ENCODE measurements around the gene CXCR6. TPM values are rescaled to one million over a fixed set of nuclear protein-coding genes. Genes with fewer than 3 reads are reported as not detected.

The CXCR6 gene
- total RNA-seq, 1 donor from 2014 or later, result 15.2 TPM

DNA sequence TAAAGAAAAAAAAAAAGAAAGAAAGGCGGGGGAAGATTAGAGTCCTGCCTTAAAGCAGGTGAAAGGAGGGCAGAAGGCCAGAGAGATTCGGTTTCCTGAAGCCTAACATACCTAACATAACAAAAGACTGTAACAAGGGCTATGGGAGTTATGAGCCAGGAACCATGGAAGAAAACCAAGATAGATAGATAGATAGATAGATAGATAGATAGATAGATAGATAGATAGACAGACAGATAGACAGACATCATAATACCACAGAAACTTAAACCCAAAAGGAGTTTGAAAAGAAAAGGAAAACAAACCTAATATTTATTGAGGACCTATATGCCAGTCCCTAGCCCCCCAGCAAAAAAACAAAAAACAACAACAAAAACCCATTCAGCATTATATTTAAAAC is 54.7 kb downstream of the CXCR6 start:
- no peak for DNase-seq
- peaks cover 31% of the 10 kb centered on the region for H3K4me1 Mint-ChIP-seq
- intact Hi-C loops (cut with micrococcal nuclease), result no loop called here
- H3K4me3 Mint-ChIP-seq, result no peak overlapping the region
- peaks cover 16% of the 10 kb centered on the region for H3K9me3 Mint-ChIP-seq
- no peak overlapping the region for H3K27ac Mint-ChIP-seq
- peaks cover 6% of the 10 kb centered on the region for H3K36me3 Mint-ChIP-seq (ENCODE audit: low read depth)
- H3K27me3 Mint-ChIP-seq, result peaks cover 23% of the 10 kb centered on the region

Other genes with a start within 250 kb of the CXCR6 start
- not detected in 2 replicates for gene SLC6A20, start 146.9 kb upstream of the CXCR6 start, total RNA-seq
- gene LZTFL1, start 101.3 kb upstream of the CXCR6 start, total RNA-seq, result 3.1 and 4.3 TPM in 2 replicates
- gene CCR9, start 56.9 kb upstream of the CXCR6 start, total RNA-seq, result not detected in 2 replicates
- 16.5 and 16.8 TPM in 2 replicates for gene FYCO1, start 52.4 kb downstream of the CXCR6 start, total RNA-seq
- 0.05 TPM in 1 of 2 replicates, not detected in the other for gene XCR1, start 84.0 kb downstream of the CXCR6 start, total RNA-seq

Measured in activated CD4-positive, alpha-beta T cell treated with anti-CD3 and anti-CD28 coated beads, Interleukin-2, amount 10 ng/mL, durations not matched to agents 24 days and 14 days (primary cell).